Measurements from ENCODE around the gene RLF. TPM values are rescaled to one million over a fixed set of nuclear protein-coding genes. Genes with fewer than 3 reads are reported as not detected.

Gene RLF
- polyA plus RNA-seq, 5 donors = 18.0 to 33.8 (median 25.6) TPM

DNA sequence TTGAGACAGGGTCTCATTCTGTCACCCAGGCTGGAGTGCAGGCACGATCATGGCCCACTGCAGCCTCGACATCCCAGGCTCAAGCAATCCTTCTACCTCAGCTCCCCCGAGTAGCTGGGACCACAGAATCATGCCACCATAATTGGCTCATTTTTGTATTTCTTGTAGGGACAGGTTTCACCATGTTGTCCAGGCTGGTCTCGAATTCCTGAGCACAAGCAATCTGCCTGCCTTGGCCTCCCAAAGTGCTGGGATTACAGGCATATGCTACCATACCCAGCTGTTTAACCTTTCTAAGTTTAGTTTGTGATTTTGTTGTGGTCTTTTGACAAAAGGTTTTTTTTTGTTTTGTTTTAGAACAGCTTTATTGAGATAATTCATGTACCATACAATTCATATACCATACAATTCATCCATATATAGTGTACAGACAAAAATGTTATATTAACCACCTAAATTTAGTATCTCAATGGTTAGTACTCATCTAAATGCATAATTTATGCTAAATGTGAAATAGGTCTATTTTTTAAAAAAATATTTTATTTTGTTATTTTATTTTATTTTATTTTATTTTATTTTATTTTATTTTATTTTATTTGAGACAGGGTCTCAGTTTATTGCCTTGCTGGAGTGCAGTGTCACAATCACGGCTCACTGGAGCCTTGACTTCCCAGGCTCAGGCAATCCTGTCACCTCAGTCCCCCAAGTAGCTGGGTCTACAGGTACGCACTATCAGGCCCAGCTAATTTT lies 105.8 kb downstream of the RLF start:
- DNase-seq = no peak

DNA sequence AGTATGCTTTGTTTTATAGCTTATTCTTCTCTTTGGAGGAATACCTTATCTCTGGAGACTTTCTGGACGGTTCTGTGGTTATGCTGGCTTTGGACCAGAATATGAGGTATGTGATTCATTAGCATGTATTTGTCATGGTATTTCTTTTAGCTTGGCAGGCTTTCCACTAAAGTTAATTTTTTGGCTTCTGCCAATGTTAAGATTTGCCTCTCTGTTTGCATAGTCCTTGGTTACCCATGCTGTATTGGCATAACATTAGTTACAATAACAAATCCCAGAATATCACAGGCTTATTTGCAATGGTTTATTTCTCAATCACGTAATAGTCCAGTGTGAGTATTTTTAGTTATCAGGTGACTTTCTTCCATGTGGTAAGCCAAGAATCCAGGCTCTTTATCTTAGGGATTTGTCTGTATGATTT lies 106.6 kb downstream of the RLF start:
- DNase-seq = no peak

DNA sequence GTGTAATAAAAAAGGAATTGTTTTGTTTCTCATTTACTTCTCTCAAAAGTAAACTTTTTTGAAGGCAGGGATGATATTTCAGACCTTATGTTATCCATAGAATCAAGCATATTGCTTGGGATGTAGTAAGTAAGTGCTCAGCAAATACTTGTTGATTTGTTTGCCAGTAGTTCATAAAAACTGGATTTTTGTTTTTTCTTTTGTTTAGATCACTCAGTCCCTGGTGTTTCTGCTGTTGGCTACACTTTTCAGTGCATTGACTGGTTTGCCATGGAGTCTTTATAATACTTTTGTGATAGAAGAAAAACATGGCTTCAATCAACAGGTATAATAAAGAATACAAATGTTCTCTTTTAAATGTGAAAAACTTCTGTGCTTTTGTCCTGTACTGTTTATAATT lies 107.0 kb downstream of the RLF start:
- DNase-seq = no peak

DNA sequence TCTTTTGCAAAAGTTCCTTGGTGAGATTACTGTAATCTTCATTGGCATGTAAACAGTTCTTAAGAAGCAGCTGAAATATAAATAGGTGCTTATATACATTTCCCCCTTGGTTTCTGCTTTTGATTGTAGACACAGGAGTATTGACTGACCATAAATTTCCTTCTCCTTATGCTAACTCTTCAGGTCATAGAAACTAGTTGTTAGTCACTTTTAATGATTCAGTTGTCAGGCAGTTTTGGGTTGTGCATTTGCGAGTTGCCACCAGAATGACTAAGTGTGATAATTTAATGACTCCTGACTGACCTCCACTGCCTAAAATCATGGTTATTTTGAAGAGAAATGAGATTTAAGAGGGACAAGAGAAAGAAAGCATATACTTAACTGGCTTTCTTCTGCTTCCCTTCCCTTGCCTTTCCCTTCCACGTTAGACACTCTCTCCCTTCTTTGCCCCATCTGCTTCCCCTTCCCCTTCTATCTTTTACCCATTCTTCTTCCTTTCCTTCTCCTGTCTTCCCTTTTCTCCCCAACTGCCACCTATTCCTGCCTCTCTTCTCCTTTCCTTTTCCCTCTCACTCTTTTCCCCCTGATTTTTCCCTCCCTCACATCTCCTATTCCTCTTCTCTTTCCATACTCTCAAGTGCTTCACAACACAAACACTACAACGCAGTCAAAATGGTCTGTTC lies 109.1 kb downstream of the RLF start:
- DNase-seq = no peak

GRCh38 chr1:40272653-40273213 lies 111.5 kb downstream of the RLF start:
- DNase-seq = no peak

DNA sequence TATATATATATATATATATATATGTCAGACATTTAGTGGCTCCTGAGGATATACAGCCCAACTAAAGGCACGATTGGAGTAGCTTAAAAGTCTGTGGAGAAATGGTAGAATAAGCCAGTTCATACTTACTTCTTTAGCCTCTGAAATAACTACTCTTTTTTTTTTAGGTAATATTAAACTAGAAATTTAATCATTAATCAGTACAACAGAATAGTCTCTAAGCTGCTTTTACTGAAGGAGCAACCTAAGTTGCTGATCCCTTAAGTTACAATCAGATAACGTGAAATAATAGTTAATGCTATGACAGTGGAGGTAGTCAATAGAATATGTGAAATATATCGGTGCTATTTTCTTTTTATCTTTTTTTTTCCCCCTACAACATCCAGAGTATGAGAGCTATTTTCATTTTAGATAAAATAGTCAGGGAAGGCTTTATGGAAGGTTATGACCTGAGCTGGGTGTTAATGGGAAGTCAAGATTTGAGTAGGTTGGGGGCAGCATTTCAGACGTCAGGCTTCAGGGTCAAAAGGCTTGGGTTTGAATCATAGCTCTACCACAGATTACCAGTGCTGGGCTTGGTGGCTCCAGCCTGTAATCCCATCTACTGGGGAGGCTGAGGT lies 112.5 kb downstream of the RLF start:
- DNase-seq = no peak

DNA sequence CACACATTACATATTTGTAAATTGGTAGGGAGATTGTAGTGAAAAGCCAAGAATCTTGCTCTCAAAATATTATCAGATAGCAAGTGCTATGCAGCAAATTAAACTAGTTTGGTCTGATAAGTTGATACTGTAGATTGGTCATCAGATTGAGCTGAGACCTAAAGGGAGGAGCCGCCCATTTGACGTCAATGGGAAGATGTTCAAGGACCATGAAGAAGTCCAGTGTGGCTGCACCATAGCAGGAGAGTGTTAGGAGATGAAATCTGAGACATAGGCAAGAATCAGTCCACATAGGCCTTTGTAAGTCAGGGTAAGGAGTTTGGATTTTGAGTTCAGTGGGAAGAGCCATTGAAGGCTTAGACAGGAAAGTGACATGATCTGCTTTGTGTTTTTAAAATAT lies 113.1 kb downstream of the RLF start:
- no peak for DNase-seq

DNA sequence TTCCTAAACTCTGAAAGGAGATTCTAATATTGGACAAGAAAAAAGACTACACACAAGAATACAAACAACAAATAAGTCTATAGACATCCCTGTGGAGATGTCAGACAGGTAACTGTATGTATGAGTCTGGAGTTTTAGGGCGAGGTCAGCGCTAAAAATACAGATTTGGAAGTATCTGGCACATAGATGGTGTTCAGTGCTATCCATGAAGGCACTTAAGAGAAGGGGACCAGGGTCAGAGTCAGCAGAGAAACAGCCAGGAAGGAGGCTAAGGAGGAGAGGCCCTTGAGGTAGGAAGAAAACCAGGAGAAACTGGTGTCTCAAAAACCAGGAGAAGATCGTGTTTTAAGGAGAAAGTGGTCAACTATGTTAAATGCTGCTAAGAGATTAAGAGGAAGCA lies 114.9 kb downstream of the RLF start:
- no peak for DNase-seq

GRCh38 chr1:40281853-40282252 lies 120.7 kb downstream of the RLF start:
- no peak for DNase-seq

Other genes with a start within 250 kb of the RLF start
- 100 to 1,000 TPM in 4 of 5 donors, 10 to 100 TPM in 1; 53.3 to 196 (median 159) TPM for gene MFSD2A, start 206.2 kb upstream of the RLF start, polyA plus RNA-seq (ENCODE audit: insufficient read depth in 1 of 5, insufficient read length in 5 of 5, low replicate concordance in 1 of 5)
- 100 to 1,000 TPM; 149 to 170 (median 166) TPM for gene CAP1, start 120.7 kb upstream of the RLF start, polyA plus RNA-seq (ENCODE audit: insufficient read depth in 1 of 5, insufficient read length in 5 of 5, low replicate concordance in 1 of 5)
- 100 to 1,000 TPM in 3 of 5 donors, 10 to 100 TPM in 2; 84.4 to 117 (median 101) TPM for gene PPT1, start 64.1 kb upstream of the RLF start, polyA plus RNA-seq (ENCODE audit: insufficient read depth in 1 of 5, insufficient read length in 5 of 5, low replicate concordance in 1 of 5)
- gene TMCO2, start 86.5 kb downstream of the RLF start, polyA plus RNA-seq (ENCODE audit: insufficient read depth in 1 of 5, insufficient read length in 5 of 5, low replicate concordance in 1 of 5) = not detected
- gene ZMPSTE24, start 96.8 kb downstream of the RLF start, polyA plus RNA-seq (ENCODE audit: insufficient read depth in 1 of 5, insufficient read length in 5 of 5, low replicate concordance in 1 of 5) = 10 to 100 TPM; 39.8 to 56.5 (median 44.4) TPM
- gene COL9A2, start 155.9 kb downstream of the RLF start, polyA plus RNA-seq (ENCODE audit: insufficient read depth in 1 of 5, insufficient read length in 5 of 5, low replicate concordance in 1 of 5) = 10 to 100 TPM; 17.6 to 34.6 (median 21.9) TPM
- 10 to 100 TPM; 22.5 to 26.8 (median 23.7) TPM for gene SMAP2, start 212.3 kb downstream of the RLF start, polyA plus RNA-seq (ENCODE audit: insufficient read depth in 1 of 5, insufficient read length in 5 of 5, low replicate concordance in 1 of 5)

All from right lung (tissue), 5 donors.